ENCODE data around the gene SCN4A. TPM values are rescaled to one million over a fixed set of nuclear protein-coding genes. Genes with fewer than 3 reads are reported as not detected.
A peak's percentile ranks its signal among the peaks of the same experiment; 100 is the strongest.
"Not testable (repeated sequence)": the region's sequence is repeated elsewhere in the genome, so short reads cannot be mapped to it uniquely, and the experiment has no call there.

SCN4A gene
- total RNA-seq, 6 donors from 2014 or later = under 0.01 to 0.44 (median 0.20) TPM; not detected in 3

DNA sequence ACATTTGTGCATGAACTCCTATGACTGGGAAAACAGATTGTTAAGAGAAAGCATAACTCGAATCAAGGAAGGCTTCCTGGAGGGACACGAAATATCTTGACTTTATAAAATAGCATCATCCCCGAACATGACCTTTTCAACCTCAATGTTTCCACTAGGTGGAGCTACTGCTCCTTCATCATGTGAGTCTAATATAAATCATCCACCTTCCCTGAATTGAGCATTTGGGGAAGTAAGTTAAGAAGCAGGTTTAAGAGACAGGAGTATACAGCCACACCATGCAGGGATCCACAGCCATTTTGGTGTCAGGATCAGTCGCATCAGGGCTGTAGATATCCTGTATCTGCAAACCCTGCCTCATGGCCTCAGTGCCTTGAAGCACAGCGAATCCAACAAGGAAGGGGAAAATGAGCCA is 68.9 kb downstream of the SCN4A start:
- 28 to 35% methylated on average over 5 of the region's 5 CpGs for WGBS, 2 donors
- not testable (repeated sequence) for ATAC-seq (ENCODE audit: low FRiP score in 2 of 2)

DNA sequence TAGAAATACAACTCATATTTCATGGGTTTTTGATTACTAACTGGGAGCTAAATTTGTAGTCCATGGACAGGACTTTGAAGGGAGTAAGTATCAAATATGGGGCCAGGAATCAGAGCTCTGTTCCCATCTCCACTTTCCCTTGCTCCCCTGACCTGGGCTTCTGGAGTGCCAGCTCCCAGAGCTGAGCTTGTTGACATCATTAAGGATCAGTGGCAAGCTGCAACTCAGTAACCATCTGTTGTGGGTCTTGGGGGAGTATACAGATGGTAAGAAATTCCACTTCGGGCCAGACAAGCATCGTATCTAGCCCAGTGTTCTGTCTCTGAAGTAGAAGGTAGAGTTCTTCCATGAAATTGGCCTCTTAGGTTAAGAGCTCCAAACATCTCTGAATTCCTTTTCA is 70.7 kb downstream of the SCN4A start:
- not testable (repeated sequence) for H3K9me3 ChIP-seq; H3K27me3 ChIP-seq; DNase-seq; H3K27ac ChIP-seq; ATAC-seq (ENCODE audit: low FRiP score in 2 of 2); H3K4me1 ChIP-seq; H3K36me3 ChIP-seq; H3K4me3 ChIP-seq
- 90 to 97% methylated on average over 2 of the region's 2 CpGs for WGBS, 2 donors

More for the DNA sequence above, 68.9 kb downstream of the SCN4A start:
- not testable (repeated sequence) for H3K4me3 ChIP-seq, H3K9me3 ChIP-seq, H3K27ac ChIP-seq, H3K27me3 ChIP-seq, DNase-seq, H3K36me3 ChIP-seq, H3K4me1 ChIP-seq
- TF ChIP-seq, protein P1, sequence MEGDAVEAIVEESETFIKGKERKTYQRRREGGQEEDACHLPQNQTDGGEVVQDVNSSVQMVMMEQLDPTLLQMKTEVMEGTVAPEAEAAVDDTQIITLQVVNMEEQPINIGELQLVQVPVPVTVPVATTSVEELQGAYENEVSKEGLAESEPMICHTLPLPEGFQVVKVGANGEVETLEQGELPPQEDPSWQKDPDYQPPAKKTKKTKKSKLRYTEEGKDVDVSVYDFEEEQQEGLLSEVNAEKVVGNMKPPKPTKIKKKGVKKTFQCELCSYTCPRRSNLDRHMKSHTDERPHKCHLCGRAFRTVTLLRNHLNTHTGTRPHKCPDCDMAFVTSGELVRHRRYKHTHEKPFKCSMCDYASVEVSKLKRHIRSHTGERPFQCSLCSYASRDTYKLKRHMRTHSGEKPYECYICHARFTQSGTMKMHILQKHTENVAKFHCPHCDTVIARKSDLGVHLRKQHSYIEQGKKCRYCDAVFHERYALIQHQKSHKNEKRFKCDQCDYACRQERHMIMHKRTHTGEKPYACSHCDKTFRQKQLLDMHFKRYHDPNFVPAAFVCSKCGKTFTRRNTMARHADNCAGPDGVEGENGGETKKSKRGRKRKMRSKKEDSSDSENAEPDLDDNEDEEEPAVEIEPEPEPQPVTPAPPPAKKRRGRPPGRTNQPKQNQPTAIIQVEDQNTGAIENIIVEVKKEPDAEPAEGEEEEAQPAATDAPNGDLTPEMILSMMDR (IDR thresholded peaks at IDR 0.05) = peak in 4 of 6 experiments; percentile 18 to 46 (median 41)

DNA sequence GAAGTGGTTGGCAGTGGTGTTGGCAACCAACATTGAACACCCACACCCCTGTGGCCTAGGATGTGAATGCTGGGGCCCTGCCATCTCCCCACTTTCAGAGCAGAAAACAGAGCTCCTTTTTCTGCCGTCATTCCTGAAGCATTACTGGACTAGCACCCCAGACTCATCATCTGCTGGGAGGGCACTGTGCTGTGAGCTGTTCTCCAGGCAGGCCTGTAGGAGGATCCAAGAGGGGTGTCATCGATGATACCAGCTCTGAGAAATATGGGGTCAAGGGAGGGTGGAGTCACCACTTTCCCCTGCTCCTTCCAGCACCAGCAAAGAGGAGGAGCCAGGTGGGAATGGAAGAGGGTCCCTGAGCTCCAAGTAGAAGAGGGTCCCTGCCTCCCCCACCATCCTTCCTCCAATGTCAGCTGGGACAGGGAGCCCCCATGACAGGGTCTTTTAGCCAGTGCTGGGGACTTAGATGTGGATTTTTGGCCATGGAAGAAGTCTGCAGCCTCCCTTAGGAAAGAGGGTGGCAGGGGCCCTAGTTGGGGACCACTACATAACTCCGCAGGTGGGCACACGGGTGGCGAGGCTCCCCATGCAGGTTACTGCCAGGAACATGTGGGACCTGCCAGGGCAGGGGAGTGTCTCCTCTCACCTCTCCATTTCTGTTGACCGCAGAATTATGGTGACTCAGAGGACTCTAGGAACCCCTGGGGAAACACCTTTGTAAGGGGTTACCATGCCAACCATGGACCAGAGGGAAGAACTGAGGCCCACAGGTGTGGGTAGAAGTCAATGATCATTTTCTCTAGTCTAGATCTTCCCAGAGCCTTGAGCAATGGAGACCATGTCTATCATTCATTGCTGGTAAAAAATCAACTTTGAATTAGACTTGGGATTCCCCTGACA is 73.6 kb downstream of the SCN4A start:
- WGBS, 2 donors = 81 to 97% methylated on average over 5 to 6 of the region's 6 CpGs
- H3K4me1 ChIP-seq; H3K4me3 ChIP-seq; H3K27ac ChIP-seq; H3K36me3 ChIP-seq; H3K27me3 ChIP-seq; ATAC-seq (ENCODE audit: low FRiP score in 2 of 2); H3K9me3 ChIP-seq: not testable (repeated sequence)
- peak in 1 of 2 donors; percentile 10 for DNase-seq

DNA sequence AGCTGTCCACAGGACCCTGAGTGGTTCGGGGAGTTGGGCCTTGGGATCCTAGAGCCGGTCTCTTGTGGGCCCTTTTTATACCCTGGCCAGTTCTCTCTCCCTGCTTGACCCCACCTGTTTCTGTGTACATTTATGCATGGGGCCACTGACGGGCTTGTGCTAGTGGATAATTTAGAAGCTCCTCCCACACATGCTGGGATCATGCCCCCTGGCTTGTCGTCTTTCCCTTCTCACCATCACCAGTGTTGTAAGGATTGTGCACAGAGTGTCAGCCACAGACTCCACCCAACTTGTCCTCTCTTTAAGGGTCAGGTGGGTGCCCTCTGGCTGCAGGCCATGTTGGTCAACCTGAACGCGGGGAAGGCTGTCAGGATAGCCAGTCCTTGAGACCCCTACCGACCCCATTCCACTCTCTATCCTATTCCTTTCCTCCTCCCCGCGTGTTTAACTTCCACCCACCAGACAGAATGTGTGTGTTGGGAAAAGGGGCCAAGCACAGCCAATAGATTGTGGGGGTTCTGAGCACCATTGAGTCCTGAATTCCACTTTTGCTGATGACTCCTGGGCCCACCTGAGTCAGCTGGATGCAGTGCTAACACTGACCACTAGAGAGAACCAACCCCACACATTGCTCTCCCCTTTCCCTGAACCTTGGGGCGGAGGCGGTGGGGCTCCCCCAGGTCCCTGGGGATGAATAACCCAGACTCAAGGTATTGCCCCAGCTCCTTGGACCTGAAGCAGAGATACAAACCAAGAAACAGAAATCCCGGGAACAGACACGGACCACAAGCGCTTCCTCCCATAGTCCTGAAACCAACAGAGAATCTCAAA is 76.0 kb downstream of the SCN4A start, which contains the start of gene CSH1:
Gene CSH1 (minus strand): TSS at position 51 of the 831 bp plus-strand sequence. CDS start 63 bp downstream, outside the sequence.
- H3K36me3 ChIP-seq; ATAC-seq (ENCODE audit: low FRiP score in 2 of 2); H3K4me3 ChIP-seq; H3K9me3 ChIP-seq; H3K4me1 ChIP-seq; H3K27ac ChIP-seq; DNase-seq; H3K27me3 ChIP-seq: not testable (repeated sequence)
- 90 to 94% methylated on average over 5 to 7 of the region's 14 CpGs for WGBS, 2 donors

DNA sequence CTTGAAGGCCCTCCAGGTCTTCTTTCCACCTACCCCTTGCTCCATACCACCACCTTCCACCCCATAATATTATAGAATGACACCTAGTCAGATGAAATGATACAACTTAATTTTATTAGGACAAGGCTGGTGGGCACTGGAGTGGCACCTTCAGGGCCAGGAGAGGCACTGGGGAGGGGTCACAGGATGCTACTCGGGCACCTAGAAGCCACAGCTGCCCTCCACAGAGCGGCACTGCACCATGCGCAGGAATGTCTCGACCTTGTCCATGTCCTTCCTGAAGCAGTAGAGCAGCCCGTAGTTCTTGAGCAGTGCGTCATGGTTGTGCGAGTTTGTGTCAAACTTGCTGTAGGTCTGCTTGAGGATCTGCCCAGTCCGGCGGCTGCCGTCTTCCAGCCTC is 77.9 kb downstream of the SCN4A start:
- H3K27me3 ChIP-seq; H3K4me1 ChIP-seq; ATAC-seq (ENCODE audit: low FRiP score in 2 of 2); DNase-seq; H3K4me3 ChIP-seq; H3K9me3 ChIP-seq; H3K36me3 ChIP-seq; H3K27ac ChIP-seq: not testable (repeated sequence)
- WGBS, 2 donors = 89% methylated on average over 10 of the region's 10 CpGs; no CpG with 5 or more reads in 1 of the 2 donors

DNA sequence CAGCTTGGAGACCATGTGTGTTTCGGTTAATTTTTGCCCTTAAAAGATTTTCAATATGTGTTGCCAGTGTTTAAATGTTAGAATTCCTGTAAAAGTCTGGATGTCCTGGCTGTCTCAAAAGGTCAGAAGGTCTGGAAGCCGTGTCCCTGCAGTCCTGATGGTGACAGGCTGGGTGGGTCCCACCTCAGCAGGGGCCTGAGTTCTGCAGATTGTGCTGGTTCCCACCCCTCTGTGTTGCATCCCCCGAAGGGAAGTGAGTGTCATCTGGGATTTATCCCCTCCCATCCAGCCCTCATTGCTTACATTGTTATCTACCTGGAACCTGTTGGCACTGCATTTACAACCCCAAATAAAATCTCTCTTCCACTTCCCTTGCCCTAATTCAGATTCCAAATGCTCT is 78.7 kb downstream of the SCN4A start:
- not testable (repeated sequence) for ATAC-seq (ENCODE audit: low FRiP score in 2 of 2); H3K4me1 ChIP-seq; H3K27me3 ChIP-seq; H3K27ac ChIP-seq; H3K36me3 ChIP-seq; H3K4me3 ChIP-seq; H3K9me3 ChIP-seq; DNase-seq
- 67 to 82% methylated on average over 3 of the region's 3 CpGs for WGBS, 2 donors

DNA sequence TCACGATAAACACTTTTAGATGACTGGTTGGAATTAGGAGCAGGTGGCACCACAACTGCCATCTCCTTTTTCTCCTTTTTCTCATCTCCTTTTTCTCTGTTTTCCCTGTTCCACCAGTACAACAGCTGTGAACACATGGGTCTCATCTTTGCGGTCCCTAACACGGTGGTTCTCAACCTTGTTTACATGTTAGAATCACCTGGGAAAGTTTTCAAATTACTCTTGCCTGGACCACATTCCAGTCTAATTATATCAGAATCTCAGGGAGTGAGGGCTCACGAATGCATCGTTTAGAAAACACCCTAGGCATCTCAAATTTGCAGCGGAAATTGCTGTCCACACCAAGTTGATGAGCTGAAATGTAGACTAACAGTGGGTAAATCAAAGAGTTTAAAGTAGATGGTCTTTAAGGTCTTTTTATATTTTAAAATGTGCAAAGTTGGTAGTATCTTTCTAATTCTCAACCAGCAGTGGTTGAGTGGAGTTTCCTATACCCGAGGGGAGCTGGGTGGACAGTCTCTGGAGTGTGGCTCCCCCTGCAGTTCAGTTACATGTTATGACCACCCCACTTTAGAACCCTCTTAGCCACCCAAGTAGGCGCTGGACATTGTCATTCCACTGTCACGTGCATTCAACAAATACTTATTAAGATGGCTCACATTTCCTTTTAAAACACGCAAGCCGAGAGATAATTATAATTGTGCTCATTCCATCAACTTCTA is 80.2 kb downstream of the SCN4A start:
- WGBS, 2 donors = 60 to 66% methylated on average over 11 of the region's 11 CpGs

More for the DNA sequence above, 80.2 kb downstream of the SCN4A start:
- not testable (repeated sequence) for H3K4me3 ChIP-seq; ATAC-seq (ENCODE audit: low FRiP score in 2 of 2); H3K9me3 ChIP-seq; H3K4me1 ChIP-seq; DNase-seq; H3K36me3 ChIP-seq; H3K27me3 ChIP-seq; H3K27ac ChIP-seq

All from upper lobe of left lung (tissue), 6 donors.